SIG-M5 treated with dmso at 0.1 percent for 504 hours (cell line): Measurements from ENCODE around the gene GOPC.

ENCODE experiments used
- DNase-seq: peaks from one replicate; lab custom pipeline; 2025; ENCODE audit not compliant: unreplicated experiment; lab: John Stamatoyannopoulos, UW

Gene GOPC

GRCh38 chr6:117550078-117550600, 52.2 kb downstream of the GOPC start:
- DNase-seq, result no peak

GRCh38 chr6:117549611-117550010, 52.7 kb downstream of the GOPC start:
- no peak for DNase-seq

GRCh38 chr6:117548797-117549301, 53.5 kb downstream of the GOPC start:
- no peak for DNase-seq

- no peak for DNase-seq
Observed at GRCh38 chr6:117547688-117548621, 54.4 kb downstream of the GOPC start.

GRCh38 chr6:117546674-117547073, 55.6 kb downstream of the GOPC start:
- no peak for DNase-seq

GRCh38 chr6:117545161-117545595, 57.1 kb downstream of the GOPC start:
- no peak for DNase-seq

GRCh38 chr6:117544716-117545115, 57.6 kb downstream of the GOPC start:
- no peak for DNase-seq

GRCh38 chr6:117542493-117542892, 59.8 kb downstream of the GOPC start:
- DNase-seq, result no peak

GRCh38 chr6:117540670-117541069, 61.6 kb downstream of the GOPC start:
- DNase-seq, result no peak

- no peak for DNase-seq
Observed at GRCh38 chr6:117538615-117539014, 63.7 kb downstream of the GOPC start.

- no peak for DNase-seq
Observed at GRCh38 chr6:117536317-117536716, 66.0 kb downstream of the GOPC start.

- DNase-seq, result no peak
Observed at GRCh38 chr6:117534974-117535373, 67.3 kb downstream of the GOPC start.

GRCh38 chr6:117533775-117534174, 68.5 kb downstream of the GOPC start:
- DNase-seq, result no peak

- DNase-seq, result no peak
Observed at GRCh38 chr6:117531809-117532725, 70.2 kb downstream of the GOPC start.

GRCh38 chr6:117531346-117531745, 71.0 kb downstream of the GOPC start:
- no peak for DNase-seq

- DNase-seq, result no peak
Observed at GRCh38 chr6:117530467-117531242, 71.7 kb downstream of the GOPC start.

- no peak for DNase-seq
Observed at GRCh38 chr6:117525607-117526006, 76.7 kb downstream of the GOPC start.

- no peak for DNase-seq
Observed at GRCh38 chr6:117521791-117522502, 80.4 kb downstream of the GOPC start.

- no peak for DNase-seq
Observed at GRCh38 chr6:117520603-117521395, 81.5 kb downstream of the GOPC start.
